ENCODE data around the gene ARMC10.

ARMC10 gene

DNA sequence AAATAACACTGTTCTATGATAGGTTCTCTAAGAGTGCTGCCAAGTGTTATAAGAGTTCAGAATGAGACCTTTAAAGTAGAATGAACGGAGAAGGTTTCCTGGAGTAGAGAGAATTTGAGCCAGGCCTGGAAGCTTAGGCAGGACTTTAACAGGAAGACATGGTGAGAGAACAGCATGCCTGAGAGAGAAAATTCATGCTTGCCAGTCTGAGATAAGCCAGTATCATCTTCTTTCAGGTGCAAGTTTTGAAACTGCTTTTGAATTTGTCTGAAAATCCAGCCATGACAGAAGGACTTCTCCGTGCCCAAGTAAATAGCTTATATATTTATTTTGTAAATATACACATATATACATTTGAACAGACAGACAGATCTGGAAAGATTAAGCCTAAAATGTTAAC lies 22.1 kb downstream of the ARMC10 start:
- H3F3A ChIP-seq (ENCODE audit: insufficient read depth, low read length) = peaks cover 10% of the 10 kb centered on the region
- no peaks in the 10 kb centered on the region for H3K27me3 ChIP-seq (ENCODE audit: insufficient read depth, low read length)
- H3K4me3 ChIP-seq (ENCODE audit: low read depth, low read length, poor library complexity, severe bottlenecking) = no peak overlapping the region
- H3K36me3 ChIP-seq (ENCODE audit: insufficient read depth, low read length) = peaks cover 60% of the 10 kb centered on the region
- no peaks in the 10 kb centered on the region for H4K20me1 ChIP-seq (ENCODE audit: insufficient read depth, low read length)
- H3K27ac ChIP-seq (ENCODE audit: low read depth, low read length, poor library complexity, severe bottlenecking) = no peak overlapping the region
- H3K4me1 ChIP-seq (ENCODE audit: insufficient read depth, low read length, severe bottlenecking) = no peaks in the 10 kb centered on the region
- H2AFZ ChIP-seq (ENCODE audit: low read length) = no peak overlapping the region
- H3K4me2 ChIP-seq (ENCODE audit: low read length) = no peak overlapping the region
- H3K79me2 ChIP-seq (ENCODE audit: insufficient read depth, low read length) = no peaks in the 10 kb centered on the region
- TF ChIP-seq, protein P1, sequence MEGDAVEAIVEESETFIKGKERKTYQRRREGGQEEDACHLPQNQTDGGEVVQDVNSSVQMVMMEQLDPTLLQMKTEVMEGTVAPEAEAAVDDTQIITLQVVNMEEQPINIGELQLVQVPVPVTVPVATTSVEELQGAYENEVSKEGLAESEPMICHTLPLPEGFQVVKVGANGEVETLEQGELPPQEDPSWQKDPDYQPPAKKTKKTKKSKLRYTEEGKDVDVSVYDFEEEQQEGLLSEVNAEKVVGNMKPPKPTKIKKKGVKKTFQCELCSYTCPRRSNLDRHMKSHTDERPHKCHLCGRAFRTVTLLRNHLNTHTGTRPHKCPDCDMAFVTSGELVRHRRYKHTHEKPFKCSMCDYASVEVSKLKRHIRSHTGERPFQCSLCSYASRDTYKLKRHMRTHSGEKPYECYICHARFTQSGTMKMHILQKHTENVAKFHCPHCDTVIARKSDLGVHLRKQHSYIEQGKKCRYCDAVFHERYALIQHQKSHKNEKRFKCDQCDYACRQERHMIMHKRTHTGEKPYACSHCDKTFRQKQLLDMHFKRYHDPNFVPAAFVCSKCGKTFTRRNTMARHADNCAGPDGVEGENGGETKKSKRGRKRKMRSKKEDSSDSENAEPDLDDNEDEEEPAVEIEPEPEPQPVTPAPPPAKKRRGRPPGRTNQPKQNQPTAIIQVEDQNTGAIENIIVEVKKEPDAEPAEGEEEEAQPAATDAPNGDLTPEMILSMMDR (IDR thresholded peaks at IDR 0.05; ENCODE audit: low read length) = no peak
- no peak for TF ChIP-seq EZH2 (IDR thresholded peaks at IDR 0.05; ENCODE audit: borderline replicate concordance, low read length)
- H3K9ac ChIP-seq (ENCODE audit: low read length) = no peak overlapping the region
- no peaks in the 10 kb centered on the region for H3K9me3 ChIP-seq (ENCODE audit: low read length)
- H3K9me2 ChIP-seq (ENCODE audit: low read depth, low read length) = no peaks in the 10 kb centered on the region

DNA sequence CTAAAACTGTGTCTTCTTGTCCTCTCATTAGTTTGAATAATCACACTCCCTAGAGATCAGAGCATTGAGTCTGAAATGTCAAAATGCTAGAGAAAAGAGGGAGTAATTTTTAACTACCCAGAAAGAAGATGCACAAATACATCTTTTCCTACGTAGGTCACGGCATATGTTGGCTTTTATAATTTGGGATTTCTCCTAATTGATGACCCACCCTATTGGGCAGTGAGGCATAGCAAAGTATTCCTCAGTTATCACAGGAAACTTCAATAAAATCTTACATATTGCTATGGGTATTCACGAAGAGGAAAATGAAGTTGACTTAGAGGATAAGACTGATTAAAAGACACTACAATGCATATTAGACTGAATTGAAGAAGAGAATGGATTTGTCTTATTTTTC lies 25.4 kb downstream of the ARMC10 start:
- Histone ChIP-seq H3K79me2 (ENCODE audit: insufficient read depth, low read length) (no peaks in the 10 kb centered on the region), H3K4me1 (ENCODE audit: insufficient read depth, low read length, severe bottlenecking) (no peaks in the 10 kb centered on the region), H2AFZ (ENCODE audit: low read length) (no peak overlapping the region), H4K20me1 (ENCODE audit: insufficient read depth, low read length) (no peaks in the 10 kb centered on the region), H3K9me3 (ENCODE audit: low read length) (no peaks in the 10 kb centered on the region), H3K27me3 (ENCODE audit: insufficient read depth, low read length) (no peaks in the 10 kb centered on the region), H3K36me3 (ENCODE audit: insufficient read depth, low read length) (peaks cover 77% of the 10 kb centered on the region), H3K4me2 (ENCODE audit: low read length) (no peak overlapping the region), H3K9me2 (ENCODE audit: low read depth, low read length) (no peaks in the 10 kb centered on the region), H3K27ac (ENCODE audit: low read depth, low read length, poor library complexity, severe bottlenecking) (no peak overlapping the region), H3K4me3 (ENCODE audit: low read depth, low read length, poor library complexity, severe bottlenecking) (no peak overlapping the region), H3F3A (ENCODE audit: insufficient read depth, low read length) (peaks cover 5% of the 10 kb centered on the region; the same call in 1 of the 2 replicates), H3K9ac (ENCODE audit: low read length) (no peak overlapping the region)
- no peak for TF ChIP-seq EZH2 (IDR thresholded peaks at IDR 0.05; ENCODE audit: borderline replicate concordance, low read length)
- TF ChIP-seq, protein P1 (IDR thresholded peaks at IDR 0.05; ENCODE audit: low read length) = no peak

DNA sequence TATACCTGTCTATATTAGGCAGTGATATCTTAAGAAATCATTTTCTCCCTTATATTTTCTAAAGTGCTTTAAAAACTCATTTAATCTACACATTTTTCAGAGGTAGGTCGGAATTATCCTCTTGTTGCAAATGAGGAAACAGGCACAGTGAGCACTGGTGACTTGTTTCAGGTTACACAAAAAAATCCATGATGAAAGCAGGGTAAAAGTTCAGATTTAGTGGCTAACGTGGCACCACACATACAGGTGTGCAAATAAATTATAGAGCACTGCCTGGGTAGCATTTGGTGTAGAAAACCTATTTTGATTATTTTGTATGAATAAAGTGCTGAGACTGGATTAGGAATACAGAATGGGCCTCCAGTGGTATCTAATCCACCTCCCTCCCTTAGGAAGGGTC lies 26.6 kb downstream of the ARMC10 start:
- no peaks in the 10 kb centered on the region for H3K9me2 ChIP-seq (ENCODE audit: low read depth, low read length)
- H3F3A ChIP-seq (ENCODE audit: insufficient read depth, low read length) = peaks cover under 1% of the 10 kb centered on the region; the same call in 1 of the 2 replicates
- H3K27ac ChIP-seq (ENCODE audit: low read depth, low read length, poor library complexity, severe bottlenecking) = no peak overlapping the region
- no peaks in the 10 kb centered on the region for H4K20me1 ChIP-seq (ENCODE audit: insufficient read depth, low read length)
- H3K9me3 ChIP-seq (ENCODE audit: low read length) = no peaks in the 10 kb centered on the region
- H3K4me1 ChIP-seq (ENCODE audit: insufficient read depth, low read length, severe bottlenecking) = no peaks in the 10 kb centered on the region
- H3K27me3 ChIP-seq (ENCODE audit: insufficient read depth, low read length) = no peaks in the 10 kb centered on the region
- H3K4me3 ChIP-seq (ENCODE audit: low read depth, low read length, poor library complexity, severe bottlenecking) = no peak overlapping the region
- no peak overlapping the region for H3K4me2 ChIP-seq (ENCODE audit: low read length)
- H2AFZ ChIP-seq (ENCODE audit: low read length) = no peak overlapping the region
- peaks cover 78% of the 10 kb centered on the region for H3K36me3 ChIP-seq (ENCODE audit: insufficient read depth, low read length)
- no peaks in the 10 kb centered on the region for H3K79me2 ChIP-seq (ENCODE audit: insufficient read depth, low read length)
- TF ChIP-seq, protein P1 (IDR thresholded peaks at IDR 0.05; ENCODE audit: low read length) = no peak
- no peak for TF ChIP-seq EZH2 (IDR thresholded peaks at IDR 0.05; ENCODE audit: borderline replicate concordance, low read length)
- H3K9ac ChIP-seq (ENCODE audit: low read length) = no peak overlapping the region
